GM18502 (cell line): ENCODE results near the gene N4BP2.

Experiments
- ATAC-seq: cut with Tn5 transposase; IDR thresholded peaks from one replicate; pipeline ENCODE4 v1.9.1; 2021; ENCODE audit warnings: mild to moderate bottlenecking; ENCODE audit not compliant: unreplicated experiment, poor library complexity

The N4BP2 gene

DNA sequence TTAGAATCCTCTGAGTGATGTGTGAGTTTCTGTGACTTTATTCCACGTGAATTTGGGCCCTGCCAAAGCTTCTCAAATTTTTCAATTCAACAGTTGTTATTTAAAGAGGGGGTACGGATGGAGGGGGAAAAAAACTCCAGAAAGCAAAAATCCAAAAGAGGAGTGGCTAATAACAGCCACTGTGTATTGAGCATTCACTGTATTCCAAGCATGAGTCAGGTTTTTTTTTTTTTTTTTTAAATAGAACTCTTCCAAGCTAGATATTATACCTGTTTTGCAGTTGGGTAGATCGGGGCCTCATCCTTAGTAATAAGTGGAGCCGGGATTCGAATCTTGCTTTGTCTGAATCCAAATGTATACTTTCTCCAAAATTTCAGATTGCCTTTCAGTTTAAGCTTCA is 133.8 kb downstream of the N4BP2 start:
- no peak for ATAC-seq

DNA sequence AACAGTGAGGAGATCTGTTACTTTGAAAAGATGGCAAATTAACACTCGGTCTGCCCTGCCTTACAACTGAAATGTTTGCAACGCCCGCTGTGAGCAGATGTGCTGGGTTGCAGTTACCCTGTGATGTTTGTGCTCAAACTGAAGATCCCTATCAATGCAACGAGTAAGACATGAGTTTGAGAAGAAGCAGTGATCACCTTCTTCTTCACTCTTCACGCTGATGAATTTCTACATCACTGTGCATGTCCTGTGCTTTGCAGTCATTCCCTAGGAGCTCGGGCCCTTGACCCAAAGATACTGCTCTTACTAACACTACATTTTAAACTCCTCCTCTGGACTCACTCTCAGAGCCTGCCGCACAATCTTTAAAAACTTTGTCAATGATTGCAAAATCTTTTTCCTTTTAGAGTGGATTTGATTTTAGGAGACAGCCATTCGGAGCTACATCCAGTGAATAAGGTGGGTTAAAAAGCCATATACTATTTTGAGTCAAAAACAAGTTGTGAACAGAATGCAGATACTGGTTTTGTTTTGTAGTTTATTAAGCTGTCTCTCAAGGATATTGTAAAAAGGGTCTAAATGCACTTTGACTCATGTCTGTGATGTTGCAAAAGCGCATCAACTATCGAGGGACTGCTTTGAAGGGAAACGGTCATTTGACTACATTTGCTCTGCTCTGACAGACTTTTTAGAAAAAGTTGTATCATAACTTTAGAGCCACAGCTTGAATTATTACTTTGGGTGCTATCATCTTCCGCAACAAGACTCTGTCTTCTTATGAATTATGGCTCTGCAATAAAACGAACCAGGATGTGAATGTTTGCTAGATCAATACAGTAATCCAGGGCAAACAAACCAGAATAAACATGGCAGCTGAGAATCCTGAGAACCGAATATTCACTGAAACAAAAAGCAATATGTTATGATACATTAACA is 134.5 kb downstream of the N4BP2 start:
- no peak for ATAC-seq

DNA sequence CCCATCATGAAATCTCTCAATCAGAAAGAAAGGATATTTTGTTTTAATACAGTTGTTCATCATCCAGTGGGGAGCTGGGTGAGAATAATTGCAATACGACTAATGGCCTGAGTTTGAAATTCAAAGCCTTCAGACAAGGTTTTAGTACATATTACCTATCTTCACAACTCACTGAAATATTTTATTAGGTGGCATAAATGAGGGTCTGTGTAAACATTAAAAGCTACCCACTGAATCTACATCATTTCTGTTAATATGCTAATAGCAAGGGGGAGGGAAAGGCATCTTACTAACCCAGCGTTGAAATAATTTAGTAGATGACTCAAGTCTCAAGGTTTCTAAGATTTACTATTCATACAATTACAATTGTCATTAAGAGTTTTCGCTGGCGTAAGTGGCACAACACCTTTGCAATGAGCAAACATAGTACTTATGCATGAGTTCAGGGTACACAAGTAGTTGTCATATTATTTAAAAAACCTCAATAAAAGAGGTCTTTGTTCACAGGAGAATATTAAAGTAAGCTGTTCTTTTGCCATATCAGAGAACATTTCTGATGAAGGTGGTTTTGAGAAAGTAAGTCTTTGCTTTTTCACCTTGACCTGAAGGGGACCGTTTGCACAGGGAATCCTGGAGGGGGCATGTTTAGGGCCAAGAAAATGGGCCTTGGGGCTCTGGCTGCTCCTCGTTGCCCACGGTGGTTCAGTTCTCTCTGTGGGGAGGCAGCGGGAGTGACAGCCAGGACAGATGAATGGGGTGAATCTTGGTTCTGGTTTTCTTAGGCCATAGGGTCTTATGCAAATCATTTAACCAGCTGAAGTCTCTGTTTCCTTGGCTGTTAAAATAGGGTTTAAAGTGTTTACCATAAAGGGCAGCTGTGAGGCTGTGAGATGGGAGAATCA is 135.7 kb downstream of the N4BP2 start:
- ATAC-seq: peak; percentile 45

DNA sequence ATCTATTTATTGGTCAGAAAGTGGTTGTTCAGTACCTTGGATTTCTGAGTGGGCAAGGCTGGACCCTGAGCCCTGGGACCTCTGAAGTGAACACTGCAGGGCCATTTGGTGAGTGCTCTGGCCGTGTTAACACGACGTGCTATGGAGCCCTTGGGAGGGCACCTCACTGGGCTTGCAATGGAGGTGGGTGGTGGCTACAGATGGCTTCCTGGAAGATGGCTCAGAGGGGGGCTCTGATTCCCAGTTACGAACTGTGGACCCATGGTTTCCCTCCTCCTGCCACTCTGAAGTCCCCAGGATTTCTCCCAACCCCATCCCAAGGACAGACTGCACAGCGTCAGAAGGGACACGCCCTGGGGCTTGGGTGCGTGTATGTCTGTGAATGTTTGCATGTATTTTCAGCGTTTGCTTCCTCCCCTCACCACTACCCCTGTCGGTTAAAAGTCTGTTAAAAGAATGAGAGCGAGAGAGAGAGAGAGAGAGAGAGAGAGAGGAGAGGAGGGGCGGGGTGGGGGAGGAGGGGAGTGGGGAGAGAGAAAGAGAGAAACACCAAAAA is 136.4 kb downstream of the N4BP2 start:
- peak; percentile 40 for ATAC-seq

DNA sequence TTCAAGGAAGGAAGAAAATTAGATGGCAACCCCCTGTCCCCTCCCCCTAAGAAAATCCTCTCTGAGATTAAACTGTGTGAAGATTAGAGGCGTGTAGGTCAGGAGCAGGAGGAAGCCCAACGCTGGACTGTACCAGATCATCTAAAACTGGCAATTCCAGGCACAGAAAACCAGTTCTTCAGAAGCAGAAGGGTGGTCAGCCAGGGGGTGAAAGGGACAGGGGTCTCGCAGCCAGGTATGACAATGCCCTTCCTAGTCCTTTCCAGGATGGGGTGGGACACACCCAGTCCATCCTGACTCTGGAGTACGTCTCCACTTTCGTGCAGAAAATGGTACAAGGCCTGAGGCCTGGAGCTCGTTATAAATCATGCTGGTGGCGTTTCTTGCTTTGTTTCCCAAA is 136.9 kb downstream of the N4BP2 start:
- ATAC-seq: no peak

DNA sequence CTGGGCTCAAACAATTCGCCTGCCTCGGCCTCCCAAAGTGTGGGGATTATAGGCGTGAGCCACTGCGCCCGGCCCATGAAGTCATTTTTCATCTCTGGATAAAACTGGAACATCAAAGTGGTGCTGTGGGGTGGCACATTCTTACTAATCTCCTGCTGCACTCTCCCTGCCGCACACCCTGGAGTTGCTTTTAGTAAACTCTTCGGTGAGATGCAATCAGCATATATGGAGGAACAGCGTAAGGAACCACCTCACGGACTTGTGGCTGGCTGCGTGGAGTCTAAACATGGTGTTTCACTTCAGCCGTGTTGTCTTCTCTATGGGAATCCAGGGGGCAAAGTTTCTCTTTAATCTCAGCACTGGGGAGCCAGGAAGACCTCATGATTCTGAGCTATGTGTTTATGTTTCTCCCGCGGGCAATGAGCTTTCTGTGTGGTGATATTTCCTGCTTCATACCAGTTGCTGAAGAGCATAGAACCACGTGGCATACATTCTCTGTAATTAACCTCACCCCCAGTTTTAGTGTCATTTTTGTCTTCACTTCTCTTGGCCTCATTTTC is 138.0 kb downstream of the N4BP2 start:
- no peak for ATAC-seq

DNA sequence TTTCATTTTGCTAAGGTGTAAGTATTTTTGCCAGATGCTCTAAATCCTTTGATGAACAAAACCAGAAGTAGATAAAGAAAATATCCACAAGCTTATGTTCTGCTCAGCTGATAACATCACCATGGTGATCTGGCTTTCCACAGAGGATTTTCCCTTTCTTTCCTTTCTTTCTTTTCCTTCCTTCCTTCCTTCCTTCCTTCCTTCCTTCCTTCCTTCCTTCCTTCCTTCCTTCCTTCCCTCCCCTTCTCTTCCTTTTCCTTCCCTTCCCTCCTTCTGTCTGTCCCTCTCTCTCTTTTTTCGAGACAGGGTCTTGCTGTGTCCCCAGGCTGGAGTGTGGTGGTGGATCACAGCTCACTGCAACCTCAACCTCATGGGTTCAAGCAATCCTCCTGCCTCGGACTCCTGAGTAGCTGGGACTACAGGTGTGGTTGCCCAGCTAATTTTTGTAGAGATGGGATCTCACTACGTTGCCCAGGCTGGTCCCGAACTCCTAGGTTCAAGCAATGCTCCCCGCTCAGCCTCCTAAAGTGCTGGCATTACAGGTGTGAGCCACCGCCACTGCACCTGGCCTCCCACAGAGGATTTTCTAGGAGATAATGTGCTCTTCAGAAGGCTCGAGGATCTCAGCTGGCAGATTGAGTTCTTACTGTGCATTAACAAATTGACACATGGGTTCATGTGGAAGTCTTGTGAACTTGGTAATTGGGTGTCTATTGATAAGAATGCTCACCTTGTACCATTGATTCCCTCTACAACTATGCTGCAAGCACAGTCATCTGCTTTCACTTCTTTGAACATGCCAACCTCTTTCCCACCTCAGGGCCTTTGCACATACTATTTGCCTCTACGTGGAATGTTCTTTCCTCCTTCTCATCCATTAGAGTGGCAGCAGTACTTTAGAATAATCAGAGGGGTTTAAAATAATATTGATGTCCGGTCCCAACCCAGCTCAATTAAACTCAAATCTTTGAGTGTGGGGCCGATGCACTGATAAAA is 138.8 kb downstream of the N4BP2 start:
- no peak for ATAC-seq

DNA sequence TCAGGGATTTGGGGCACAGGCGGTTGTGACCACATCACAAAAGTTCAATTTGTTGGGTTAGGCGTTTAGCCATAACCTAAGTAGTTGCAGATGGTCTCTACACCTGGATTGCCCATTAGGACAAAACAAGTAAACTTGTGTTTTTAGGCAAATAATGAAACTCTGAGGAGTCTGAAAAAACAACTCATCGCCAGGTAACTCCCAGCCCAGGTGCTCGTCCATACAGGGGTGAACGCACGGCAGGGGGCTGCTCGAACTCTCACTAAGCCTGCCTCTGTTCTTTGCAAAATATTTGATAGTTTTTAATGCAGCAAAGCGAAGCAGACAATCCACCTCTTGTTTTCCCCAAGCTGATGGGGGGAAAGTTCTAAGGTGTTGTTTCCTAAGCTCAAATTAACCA is 139.6 kb downstream of the N4BP2 start:
- no peak for ATAC-seq

DNA sequence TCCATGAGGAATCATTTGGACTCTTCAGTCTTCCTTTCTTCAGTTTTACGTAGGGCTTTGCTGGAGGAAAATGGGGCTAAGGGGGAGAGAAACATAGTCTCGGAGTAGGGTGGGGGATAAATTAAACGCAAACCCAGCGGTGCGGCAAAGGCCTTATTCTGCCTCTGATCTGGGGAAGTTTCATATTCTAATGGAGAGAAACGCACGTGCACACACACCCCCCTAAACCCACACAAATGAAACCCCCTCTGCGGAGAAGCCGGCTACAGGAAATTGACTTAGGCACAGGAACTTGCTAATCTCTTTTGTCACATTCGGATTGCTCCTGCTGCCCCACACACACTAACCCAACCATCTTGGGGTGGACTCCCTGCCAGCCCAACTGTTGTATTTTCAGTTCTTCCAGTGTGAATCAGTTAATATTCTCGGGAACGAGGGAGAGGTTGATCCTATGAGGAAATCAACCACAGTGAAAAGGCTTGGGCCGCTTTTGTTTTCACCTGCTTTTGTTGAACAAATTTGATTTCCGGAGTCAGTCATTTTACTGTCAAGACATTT is 140.2 kb downstream of the N4BP2 start, which contains the start of gene RHOH:
Gene RHOH, plus strand, starts transcription at position 308 of the 558 bp plus-strand sequence. CDS start 46,356 bp downstream, outside the sequence.
- no peak for ATAC-seq

DNA sequence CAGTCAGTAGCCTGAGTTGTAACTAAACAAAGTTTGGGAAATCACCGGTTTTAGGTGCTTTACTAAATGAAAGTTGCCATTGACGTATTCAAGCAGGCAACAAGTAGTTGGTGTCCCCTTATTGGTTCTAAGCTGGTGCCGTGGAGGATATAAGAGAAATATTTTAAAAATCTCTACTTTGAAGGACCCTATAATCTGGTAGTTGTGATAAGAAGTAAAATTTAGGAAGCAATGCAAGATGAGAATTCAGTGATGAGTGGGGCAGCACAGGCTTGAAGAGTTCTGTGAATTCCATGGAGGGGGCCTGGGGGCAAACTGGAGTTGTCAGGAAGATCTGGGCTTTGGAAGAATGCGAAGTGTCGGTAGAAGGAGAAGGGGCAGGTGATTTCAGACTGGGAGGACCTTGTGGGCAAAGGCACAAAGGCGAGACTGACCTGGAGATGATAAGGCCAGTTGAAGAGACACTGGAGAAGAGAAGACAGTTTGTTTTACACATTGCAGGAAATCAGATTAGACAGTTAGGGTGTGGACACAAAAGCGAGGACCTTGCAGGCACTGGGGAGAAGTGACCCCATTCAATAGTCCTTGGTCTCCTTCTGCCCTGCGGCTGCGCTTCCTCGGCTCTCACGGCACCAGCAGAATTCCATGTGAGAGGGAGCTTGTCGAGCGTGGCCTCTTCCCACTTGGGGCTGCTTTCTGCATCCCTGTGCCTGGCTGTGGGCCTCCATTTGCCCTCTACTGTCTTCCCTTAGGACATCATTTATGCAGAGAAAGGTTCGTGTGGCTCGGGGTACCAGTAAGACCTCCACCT is 141.4 kb downstream of the N4BP2 start:
- no peak for ATAC-seq

DNA sequence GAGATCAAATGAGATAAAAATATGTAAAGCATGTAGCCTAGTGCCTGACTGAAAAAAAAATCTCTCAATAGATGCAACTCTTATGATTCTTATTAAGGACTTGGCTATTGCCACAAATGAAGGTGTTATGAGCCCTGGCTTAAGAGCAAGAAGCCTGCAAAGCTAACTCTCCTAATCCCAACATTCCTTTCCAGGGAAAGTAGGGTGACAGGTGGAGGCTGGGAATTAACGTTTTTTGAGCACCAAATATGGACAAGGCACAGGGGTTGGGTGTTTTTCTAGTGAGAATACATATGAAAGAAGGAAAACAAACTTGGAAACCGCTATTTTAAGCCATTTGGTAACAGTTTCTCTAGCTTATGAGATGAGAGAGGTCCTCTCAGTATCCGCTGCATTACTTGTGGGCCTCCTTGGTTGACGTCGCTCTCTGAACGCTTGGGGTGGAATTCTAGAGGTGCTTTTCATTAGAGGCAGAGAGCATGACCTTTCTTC is 142.6 kb downstream of the N4BP2 start:
- no peak for ATAC-seq

DNA sequence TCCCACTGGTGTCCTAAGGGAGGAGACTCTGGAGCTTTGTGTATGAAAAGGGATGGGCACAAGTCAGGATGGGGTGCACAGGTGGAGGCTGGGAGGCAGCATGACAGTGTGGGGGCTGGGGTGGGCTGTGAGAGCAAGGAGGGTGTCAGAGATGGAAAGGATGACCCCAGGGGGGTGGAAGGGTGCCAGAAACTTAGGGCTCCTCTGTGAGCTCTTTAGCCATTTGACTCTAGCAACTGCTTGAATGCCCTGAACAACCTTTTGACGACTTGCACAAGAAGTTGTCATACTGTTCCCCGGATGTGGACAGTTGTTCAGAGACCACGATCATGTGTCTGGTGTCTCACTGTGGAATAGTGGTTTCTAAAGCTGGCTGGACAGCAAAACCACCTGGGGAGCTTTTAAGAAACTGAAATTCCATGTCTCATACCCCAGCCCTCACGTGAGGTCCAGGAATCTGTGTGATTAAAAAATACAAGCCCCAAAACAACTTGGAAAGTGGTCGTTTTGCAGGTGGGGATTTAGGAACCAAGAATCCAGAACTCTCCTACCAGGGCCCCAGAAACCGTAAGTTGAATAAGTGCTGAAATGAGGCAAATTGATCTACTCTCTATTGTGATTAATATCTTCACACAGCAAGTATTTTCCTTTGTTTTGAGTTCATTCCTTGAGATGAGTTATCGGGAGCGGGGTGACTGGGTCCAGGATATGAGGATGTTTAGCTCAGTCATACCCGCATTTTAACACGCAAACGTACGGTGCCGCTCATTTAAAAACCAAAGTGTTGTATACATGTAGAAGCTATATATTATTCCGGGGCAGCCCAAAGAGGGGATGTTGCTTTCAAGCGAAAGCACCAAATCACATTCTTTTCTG is 143.6 kb downstream of the N4BP2 start:
- ATAC-seq: peak; percentile 55

DNA sequence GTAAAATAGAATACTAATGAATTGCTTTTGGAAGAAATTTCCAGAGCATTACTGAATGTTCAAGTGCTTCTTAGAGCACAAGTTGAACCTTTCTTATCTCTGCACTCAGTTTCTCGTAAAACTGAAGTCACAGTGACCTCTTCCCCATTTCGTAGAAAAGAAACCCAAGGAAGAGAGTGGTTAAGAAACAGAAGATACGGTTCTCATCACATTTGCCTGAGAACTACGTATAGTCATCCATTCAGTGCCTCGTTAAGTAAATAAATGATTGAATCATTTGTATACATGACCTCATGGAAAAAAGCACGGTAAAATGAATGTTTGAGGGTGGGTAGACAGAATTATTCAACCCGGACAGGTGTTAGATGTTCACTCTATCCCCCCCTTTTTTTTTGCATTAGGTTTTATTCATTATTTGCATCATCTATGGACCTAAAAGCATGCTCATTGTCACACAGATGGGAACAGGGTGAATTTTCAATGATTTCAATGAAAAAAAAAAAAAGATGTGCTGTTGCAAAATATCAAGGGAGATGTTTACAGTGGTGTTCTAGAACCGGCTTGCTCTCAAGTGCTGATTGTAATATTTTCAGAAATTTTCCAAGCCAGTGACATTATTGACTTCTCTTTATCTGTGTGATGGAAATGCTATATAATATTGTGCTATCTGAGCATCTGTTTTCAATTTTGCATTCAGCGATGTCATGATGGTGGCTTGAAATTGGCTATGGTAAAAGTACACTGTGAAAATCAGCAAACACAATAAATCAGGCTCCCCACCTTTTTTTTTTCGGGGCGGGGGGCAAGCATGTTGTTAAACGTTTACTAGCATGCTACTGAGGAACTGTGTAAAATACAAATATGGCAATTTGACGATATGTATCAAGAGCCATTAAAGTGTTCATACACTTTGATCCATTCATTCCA is 144.5 kb downstream of the N4BP2 start:
- no peak for ATAC-seq

DNA sequence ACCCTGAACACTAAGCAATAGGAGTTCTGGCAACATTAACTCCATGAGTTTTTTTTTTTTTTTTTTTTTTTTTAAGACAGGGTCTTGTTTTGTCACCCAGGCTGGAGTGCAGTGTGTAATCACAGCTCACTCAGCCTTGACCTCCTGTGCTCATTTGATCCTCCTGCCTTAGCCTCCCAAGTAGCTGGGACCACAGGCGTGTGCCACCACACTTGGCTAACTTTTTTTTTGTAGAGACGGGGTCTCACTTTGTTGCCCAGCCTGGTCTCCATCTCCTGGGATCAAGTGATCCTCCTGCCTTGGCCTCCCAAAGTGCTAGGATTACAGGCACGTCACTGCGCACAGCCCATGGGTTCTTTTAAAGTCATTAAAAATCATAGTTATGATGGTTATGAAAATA is 145.2 kb downstream of the N4BP2 start:
- no peak for ATAC-seq

DNA sequence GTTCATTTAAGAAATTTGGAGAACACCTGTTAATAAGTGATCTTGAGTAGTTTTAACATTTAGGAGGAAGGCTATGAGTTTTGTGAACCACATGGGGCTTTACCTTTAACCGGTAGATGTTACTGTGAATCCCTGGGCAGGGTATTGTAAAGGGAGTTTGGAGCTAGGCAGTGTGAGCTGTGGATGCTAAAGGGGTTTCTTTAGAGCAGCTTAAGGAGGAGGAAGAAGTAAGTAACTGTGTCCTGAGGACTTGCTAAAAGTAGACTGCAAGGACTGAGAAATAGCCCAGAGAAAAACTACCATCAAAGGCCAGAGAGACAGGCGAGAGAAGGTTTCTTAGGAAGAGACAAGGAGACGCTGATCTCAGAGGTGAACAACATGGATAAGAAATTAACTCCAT is 145.8 kb downstream of the N4BP2 start:
- no peak for ATAC-seq
